A549 (cell line): ENCODE data around the gene SLC40A1.

Experiments
- CBX8 ChIP-seq: fragments of 200-600 bp; sonication (generic); IDR thresholded peaks from 2 replicates; pipeline ENCODE4 v1.6.1; 2016
- CTCF ChIP-seq: fragments of >200 bp; sonication (Bioruptor Twin); formaldehyde crosslinking; IDR thresholded peaks from 3 replicates; pipeline ENCODE4 v1.5.1; 2016
- EP300 ChIP-seq, 2 experiments: fragments of >200 bp; sonication (Bioruptor Twin); formaldehyde crosslinking; IDR thresholded peaks; 2 replicates in 1 of 2; 3 replicates in 1 of 2; pipeline ENCODE4 v1.6.1; 2016 to 2017
- ESRRA ChIP-seq: fragments of 150-350 bp; IDR thresholded peaks from 2 replicates; pipeline ENCODE4 v1.6.1; 2014; ENCODE audit warnings: mild to moderate bottlenecking, low read length, borderline replicate concordance
- JUN ChIP-seq, 2 experiments: fragments of >200 bp; sonication (Bioruptor Twin); formaldehyde crosslinking; IDR thresholded peaks; 2 replicates in 1 of 2; 3 replicates in 1 of 2; pipeline ENCODE4 v1.6.1; 2016 to 2017
- MAFK ChIP-seq: fragments of 450-650 bp; IDR thresholded peaks from 2 replicates; pipeline ENCODE4 v1.6.1; 2014; ENCODE audit not compliant: partially characterized antibody
- MAX ChIP-seq: IDR thresholded peaks from 2 replicates; pipeline ENCODE4 v1.6.1; 2012
- POLR2A ChIP-seq: IDR thresholded peaks from 2 replicates; pipeline ENCODE4 v1.6.1; 2012; ENCODE audit warnings: mild to moderate bottlenecking, low read length
- POLR2AphosphoS2 ChIP-seq: conservative IDR thresholded peaks from 2 replicates; pipeline ENCODE4 v1.6.1; 2012; ENCODE audit warnings: low read length, improper control_type of control experiment, inconsistent platforms
- RAD21 ChIP-seq, 2 experiments: fragments of >200 bp in 1 of 2; sonication (Bioruptor Twin) in 1 of 2; formaldehyde crosslinking in 1 of 2; IDR thresholded peaks in 1 of 2; conservative IDR thresholded peaks in 1 of 2; 2 replicates in 1 of 2; 3 replicates in 1 of 2; pipeline ENCODE4 v1.6.1; 2012 to 2018; ENCODE audit warnings: inconsistent platforms in 1 of 2
- REST ChIP-seq: fragments of 200-600 bp; sonication (generic); IDR thresholded peaks from 2 replicates; pipeline ENCODE4 v1.6.1; 2016; ENCODE audit warnings: antibody characterized with exemption, mild to moderate bottlenecking, moderate library complexity
- RNF2 ChIP-seq: fragments of 200-600 bp; sonication (generic); IDR thresholded peaks from 2 replicates; pipeline ENCODE4 v1.6.1; 2016; ENCODE audit warnings: low read depth, mild to moderate bottlenecking, antibody characterized with exemption, moderate library complexity, borderline replicate concordance
- SMC3 ChIP-seq: fragments of >200 bp; sonication (Bioruptor Twin); formaldehyde crosslinking; IDR thresholded peaks from 3 replicates; pipeline ENCODE4 v1.6.1; 2018; ENCODE audit warnings: inconsistent platforms
- ZFP36 ChIP-seq: fragments of 450-650 bp; IDR thresholded peaks from 2 replicates; pipeline ENCODE4 v1.6.1; 2014; ENCODE audit warnings: borderline replicate concordance; ENCODE audit not compliant: partially characterized antibody

GRCh38 chr2:189577121-189577520 is 3.5 kb downstream of the SLC40A1 start:
- TF ChIP-seq CTCF: no peak
- no peak for TF ChIP-seq ESRRA
- TF ChIP-seq JUN (IDR thresholded peaks at IDR 0.05): no peak
- TF ChIP-seq RAD21 (conservative IDR thresholded peaks at IDR 0.05 in 1 of 2, IDR thresholded peaks at IDR 0.05 in 1 of 2): no peak
- TF ChIP-seq POLR2A: no peak
- TF ChIP-seq RNF2: no peak
- no peak for TF ChIP-seq REST
- TF ChIP-seq POLR2AphosphoS2: no peak
- TF ChIP-seq CBX8: no peak
- no peak for TF ChIP-seq MAFK
- no peak for TF ChIP-seq SMC3
- no peak for TF ChIP-seq ZFP36
- TF ChIP-seq MAX: peak; percentile 36; the same call in 1 of the 2 replicates
- TF ChIP-seq EP300 (IDR thresholded peaks at IDR 0.05): no peak
